ENCODE results near the gene EVX1. TPM values are rescaled to one million over a fixed set of nuclear protein-coding genes. Genes with fewer than 3 reads are reported as not detected.
A peak's percentile ranks its signal among the peaks of the same experiment; 100 is the strongest.

The EVX1 gene
- polyA plus RNA-seq, 1 donor (not counting 4 experiments of a cell fraction or from before 2014, with no cell fraction given) = not detected

- no peak for TF ChIP-seq CTCF (optimal IDR thresholded peaks at IDR 0.05 in 1 of 3, IDR thresholded peaks at IDR 0.05 in 1 of 3, conservative IDR thresholded peaks at IDR 0.05 in 1 of 3; ENCODE audit: extremely low read depth in 1 of 3, insufficient read depth in 2 of 3, low read length in 3 of 3)
- peak; percentile 88 for TF ChIP-seq EZH2 (IDR thresholded peaks at IDR 0.05; ENCODE audit: low read length)
- FAIRE-seq (no peak), DNase-seq (ENCODE audit: low read depth, low spot score) (no peak)
- Histone ChIP-seq H3K4me2 (ENCODE audit: control insufficient read depth, extremely low read depth, insufficient read depth, low read depth, low read length) (peak overlapping the region; percentile 46), H2AFZ (ENCODE audit: control insufficient read depth, low read length) (no peak overlapping the region), H3K4me1 (ENCODE audit: control insufficient read depth, extremely low read depth, insufficient read depth, low read length) (peaks cover 16% of the 10 kb centered on the region), H3K27me3 (ENCODE audit: control insufficient read depth, extremely low read depth, insufficient read depth, low read length) (peaks cover 100% of the 10 kb centered on the region), H3K9me1 (ENCODE audit: control insufficient read depth, extremely low read depth, insufficient read depth, low read length) (no peaks in the 10 kb centered on the region), H3K4me3 (ENCODE audit: control insufficient read depth in 2 of 3, extremely low read depth in 1 of 3, insufficient read depth in 2 of 3, low read depth in 1 of 3, low read length in 3 of 3) (peak overlapping the region in 1 of 3 experiments; percentile 24), H3K79me2 (ENCODE audit: control insufficient read depth, insufficient read depth, low read length) (no peaks in the 10 kb centered on the region), H4K20me1 (ENCODE audit: control insufficient read depth, extremely low read depth, insufficient read depth, low read length) (peaks cover 7% of the 10 kb centered on the region), H3K9ac (ENCODE audit: control insufficient read depth, extremely low read depth, insufficient read depth, low read length) (no peak overlapping the region), H3K27ac (ENCODE audit: control insufficient read depth, insufficient read depth, low read length) (no peak overlapping the region), H3K9me3 (ENCODE audit: control insufficient read depth, low read depth, low read length) (no peaks in the 10 kb centered on the region), H3K36me3 (ENCODE audit: control insufficient read depth in 2 of 2, extremely low read depth in 1 of 2, insufficient read depth in 2 of 2, low read length in 2 of 2) (no peaks in the 10 kb centered on the region)
- dilution Hi-C loops (cut with MboI; ENCODE audit: extremely low pct_ligation_motif_present, low sequenced_read_pairs) = no loop called here
These were observed 6.5 kb downstream of the EVX1 start for GRCh38 chr7:27248911-27249723.

GRCh38 chr7:27249724-27250556, 7.3 kb downstream of the EVX1 start:
- DNase-seq (ENCODE audit: low read depth, low spot score) (no peak), FAIRE-seq (no peak)
- H4K20me1 ChIP-seq (ENCODE audit: control insufficient read depth, extremely low read depth, insufficient read depth, low read length) = peaks cover 7% of the 10 kb centered on the region
- no peaks in the 10 kb centered on the region for H3K79me2 ChIP-seq (ENCODE audit: control insufficient read depth, insufficient read depth, low read length)
- H3K27me3 ChIP-seq (ENCODE audit: control insufficient read depth, extremely low read depth, insufficient read depth, low read length) = peaks cover 95% of the 10 kb centered on the region
- peaks cover 16% of the 10 kb centered on the region for H3K4me1 ChIP-seq (ENCODE audit: control insufficient read depth, extremely low read depth, insufficient read depth, low read length)
- TF ChIP-seq CTCF (optimal IDR thresholded peaks at IDR 0.05 in 1 of 3, IDR thresholded peaks at IDR 0.05 in 1 of 3, conservative IDR thresholded peaks at IDR 0.05 in 1 of 3; ENCODE audit: extremely low read depth in 1 of 3, insufficient read depth in 2 of 3, low read length in 3 of 3) (no peak), EZH2 (IDR thresholded peaks at IDR 0.05; ENCODE audit: low read length) (no peak)
- H3K36me3 ChIP-seq (ENCODE audit: control insufficient read depth in 2 of 2, extremely low read depth in 1 of 2, insufficient read depth in 2 of 2, low read length in 2 of 2) = no peaks in the 10 kb centered on the region
- no peak overlapping the region for H3K9ac ChIP-seq (ENCODE audit: control insufficient read depth, extremely low read depth, insufficient read depth, low read length)
- H3K9me3 ChIP-seq (ENCODE audit: control insufficient read depth, low read depth, low read length) = no peaks in the 10 kb centered on the region
- H3K4me3 ChIP-seq (ENCODE audit: control insufficient read depth in 2 of 3, extremely low read depth in 1 of 3, insufficient read depth in 2 of 3, low read depth in 1 of 3, low read length in 3 of 3) = no peak overlapping the region
- H3K4me2 ChIP-seq (ENCODE audit: control insufficient read depth, extremely low read depth, insufficient read depth, low read depth, low read length) = no peak overlapping the region
- no peak overlapping the region for H2AFZ ChIP-seq (ENCODE audit: control insufficient read depth, low read length)
- H3K27ac ChIP-seq (ENCODE audit: control insufficient read depth, insufficient read depth, low read length) = no peak overlapping the region
- H3K9me1 ChIP-seq (ENCODE audit: control insufficient read depth, extremely low read depth, insufficient read depth, low read length) = no peaks in the 10 kb centered on the region
- dilution Hi-C loops (cut with MboI; ENCODE audit: extremely low pct_ligation_motif_present, low sequenced_read_pairs) = no loop called here

All from keratinocyte (primary cell).